Osteocyte (in vitro differentiated cells): Measurements from ENCODE around the gene PPP4R3A. TPM values are rescaled to one million over a fixed set of nuclear protein-coding genes. Genes with fewer than 3 reads are reported as not detected.
A peak's percentile ranks its signal among the peaks of the same experiment; 100 is the strongest.

ENCODE experiments used
- DNase-seq: peaks from one replicate; pipeline ENCODE4 v3.0.0; 2021; ENCODE audit warnings: mixed read lengths; ENCODE audit not compliant: unreplicated experiment; ENCODE audit errors: extremely low spot score
- H3K27ac Mint-ChIP-seq: one replicate; pipeline ENCODE4 v1.8.0; 2021; ENCODE audit warnings: mild to moderate bottlenecking, mixed read lengths; ENCODE audit not compliant: unreplicated experiment
- H3K27me3 Mint-ChIP-seq: one replicate; pipeline ENCODE4 v1.8.0; 2021; ENCODE audit warnings: mixed read lengths; ENCODE audit not compliant: unreplicated experiment
- H3K36me3 Mint-ChIP-seq: one replicate; pipeline ENCODE4 v1.8.0; 2021; ENCODE audit warnings: mixed read lengths; ENCODE audit not compliant: unreplicated experiment
- H3K4me1 Mint-ChIP-seq: one replicate; pipeline ENCODE4 v1.8.0; 2021; ENCODE audit warnings: mixed read lengths; ENCODE audit not compliant: unreplicated experiment
- H3K4me3 Mint-ChIP-seq: one replicate; pipeline ENCODE4 v1.8.0; 2021; ENCODE audit warnings: mild to moderate bottlenecking, moderate library complexity, mixed read lengths; ENCODE audit not compliant: unreplicated experiment
- H3K9me3 Mint-ChIP-seq: one replicate; pipeline ENCODE4 v1.8.0; 2021; ENCODE audit warnings: mixed read lengths; ENCODE audit not compliant: unreplicated experiment
- long read RNA-seq: library from polyadenylated mRNA; unstranded; transcript quantifications from one replicate; pipeline ENCODE4 v2.0.0, GENCODE V29; 2021
- total RNA-seq: library from RNA; stranded (reverse); gene quantifications from 2 replicates; pipeline ENCODE4 v1.2.1, GENCODE V29; 2021
- TF ChIP-seq, protein P1 (sequence below): fragments of 200-600 bp; sonication (generic); IDR thresholded peaks from 2 replicates; pipeline ENCODE4 v1.5.0; 2021; ENCODE audit warnings: antibody characterized with exemption, mild to moderate bottlenecking, moderate library complexity

PPP4R3A gene
- 65.9 and 68.1 TPM in 2 replicates for total RNA-seq
- long read RNA-seq, partial matches to known transcripts = 16 of 22 reads
- long read RNA-seq, other reads (novel, unspliced or antisense) = 5 of 22 reads

- H3K27ac Mint-ChIP-seq = peak within 1 kb of the TSS; percentile 100
- TF ChIP-seq, protein P1, sequence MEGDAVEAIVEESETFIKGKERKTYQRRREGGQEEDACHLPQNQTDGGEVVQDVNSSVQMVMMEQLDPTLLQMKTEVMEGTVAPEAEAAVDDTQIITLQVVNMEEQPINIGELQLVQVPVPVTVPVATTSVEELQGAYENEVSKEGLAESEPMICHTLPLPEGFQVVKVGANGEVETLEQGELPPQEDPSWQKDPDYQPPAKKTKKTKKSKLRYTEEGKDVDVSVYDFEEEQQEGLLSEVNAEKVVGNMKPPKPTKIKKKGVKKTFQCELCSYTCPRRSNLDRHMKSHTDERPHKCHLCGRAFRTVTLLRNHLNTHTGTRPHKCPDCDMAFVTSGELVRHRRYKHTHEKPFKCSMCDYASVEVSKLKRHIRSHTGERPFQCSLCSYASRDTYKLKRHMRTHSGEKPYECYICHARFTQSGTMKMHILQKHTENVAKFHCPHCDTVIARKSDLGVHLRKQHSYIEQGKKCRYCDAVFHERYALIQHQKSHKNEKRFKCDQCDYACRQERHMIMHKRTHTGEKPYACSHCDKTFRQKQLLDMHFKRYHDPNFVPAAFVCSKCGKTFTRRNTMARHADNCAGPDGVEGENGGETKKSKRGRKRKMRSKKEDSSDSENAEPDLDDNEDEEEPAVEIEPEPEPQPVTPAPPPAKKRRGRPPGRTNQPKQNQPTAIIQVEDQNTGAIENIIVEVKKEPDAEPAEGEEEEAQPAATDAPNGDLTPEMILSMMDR = no peak
- DNase-seq = peak; percentile 98
- peak within 1 kb of the TSS; percentile 99 for H3K4me3 Mint-ChIP-seq
- no peaks in the 10 kb centered on the region for H3K9me3 Mint-ChIP-seq
- H3K27me3 Mint-ChIP-seq = no peaks in the 10 kb centered on the region
- peaks cover 27% of the 10 kb centered on the region for H3K4me1 Mint-ChIP-seq
- H3K36me3 Mint-ChIP-seq = no peaks in the 10 kb centered on the region
Measured at GRCh38 chr14:91510171-91511042, at the start of gene PPP4R3A. Gene PPP4R3A (minus strand): TSS chr14:91510310. CDS start chr14:91509647, 663 bp downstream.

GRCh38 chr14:91555531-91555930 lies 45.4 kb upstream of the PPP4R3A start:
- Mint-ChIP-seq H3K4me3 (no peak overlapping the region), H3K27me3 (no peaks in the 10 kb centered on the region), H3K4me1 (no peaks in the 10 kb centered on the region), H3K27ac (no peak overlapping the region), H3K36me3 (no peaks in the 10 kb centered on the region), H3K9me3 (peaks cover 5% of the 10 kb centered on the region)
- TF ChIP-seq, protein P1 = no peak
- no peak for DNase-seq

DNA sequence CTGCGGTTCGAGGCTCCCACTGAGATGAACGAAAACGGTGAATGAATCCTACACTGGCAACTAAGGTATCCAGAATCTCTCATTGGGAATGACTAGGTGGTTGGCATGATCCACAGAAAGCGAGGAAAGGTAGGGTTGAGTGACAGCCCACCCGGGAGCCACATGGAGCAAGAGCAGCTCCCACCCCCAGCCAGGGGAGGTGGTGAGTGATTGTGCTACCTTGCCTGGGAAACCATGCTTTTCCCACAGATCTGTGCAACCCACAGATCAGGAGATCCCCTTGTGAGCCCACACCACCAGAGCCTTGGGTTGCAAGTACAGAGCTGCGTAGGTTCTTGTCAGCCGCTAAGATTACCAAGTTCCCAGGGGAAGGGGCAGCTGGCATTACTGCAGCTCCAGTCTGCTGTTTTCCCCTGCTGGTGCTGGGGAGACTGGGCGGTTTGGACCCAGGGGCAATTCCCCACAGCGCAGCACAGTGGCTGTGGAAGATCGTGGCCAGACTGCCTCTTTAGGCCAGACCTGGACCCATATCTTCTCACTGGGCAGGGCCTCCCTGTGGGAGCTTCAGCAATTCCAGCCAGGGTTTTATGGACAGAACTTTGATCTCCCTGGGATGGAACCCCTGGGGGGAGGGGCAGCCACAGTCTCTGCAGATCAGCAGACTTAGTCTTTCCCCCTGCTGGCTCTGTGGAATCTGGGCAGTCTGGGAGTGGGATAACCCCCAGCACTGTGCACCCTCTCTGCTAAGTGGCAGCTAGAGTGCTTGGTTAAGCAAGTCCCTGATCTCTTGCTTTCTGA lies 44.6 kb upstream of the PPP4R3A start:
- Mint-ChIP-seq H3K27ac (no peak overlapping the region), H3K27me3 (no peaks in the 10 kb centered on the region), H3K36me3 (no peaks in the 10 kb centered on the region), H3K9me3 (peaks cover 5% of the 10 kb centered on the region), H3K4me1 (no peaks in the 10 kb centered on the region), H3K4me3 (no peak overlapping the region)
- TF ChIP-seq, protein P1 = no peak
- no peak for DNase-seq

GRCh38 chr14:91548108-91548507 lies 38.0 kb upstream of the PPP4R3A start:
- no peak for DNase-seq
- no peak overlapping the region for H3K27ac Mint-ChIP-seq
- no peak overlapping the region for H3K4me3 Mint-ChIP-seq
- peaks cover 2% of the 10 kb centered on the region for H3K27me3 Mint-ChIP-seq
- H3K36me3 Mint-ChIP-seq = no peaks in the 10 kb centered on the region
- H3K9me3 Mint-ChIP-seq = no peaks in the 10 kb centered on the region
- TF ChIP-seq, protein P1 = no peak
- no peaks in the 10 kb centered on the region for H3K4me1 Mint-ChIP-seq
